ENCODE data around the gene PRKCH. TPM values are rescaled to one million over a fixed set of nuclear protein-coding genes. Genes with fewer than 3 reads are reported as not detected.

The PRKCH gene
- total and polyA plus RNA-seq, 10 of the 15 experiments (the other 5 are each of a cell fraction or from before 2014, with no cell fraction given), result 10.7 to 140 (median 33.2) TPM

DNA sequence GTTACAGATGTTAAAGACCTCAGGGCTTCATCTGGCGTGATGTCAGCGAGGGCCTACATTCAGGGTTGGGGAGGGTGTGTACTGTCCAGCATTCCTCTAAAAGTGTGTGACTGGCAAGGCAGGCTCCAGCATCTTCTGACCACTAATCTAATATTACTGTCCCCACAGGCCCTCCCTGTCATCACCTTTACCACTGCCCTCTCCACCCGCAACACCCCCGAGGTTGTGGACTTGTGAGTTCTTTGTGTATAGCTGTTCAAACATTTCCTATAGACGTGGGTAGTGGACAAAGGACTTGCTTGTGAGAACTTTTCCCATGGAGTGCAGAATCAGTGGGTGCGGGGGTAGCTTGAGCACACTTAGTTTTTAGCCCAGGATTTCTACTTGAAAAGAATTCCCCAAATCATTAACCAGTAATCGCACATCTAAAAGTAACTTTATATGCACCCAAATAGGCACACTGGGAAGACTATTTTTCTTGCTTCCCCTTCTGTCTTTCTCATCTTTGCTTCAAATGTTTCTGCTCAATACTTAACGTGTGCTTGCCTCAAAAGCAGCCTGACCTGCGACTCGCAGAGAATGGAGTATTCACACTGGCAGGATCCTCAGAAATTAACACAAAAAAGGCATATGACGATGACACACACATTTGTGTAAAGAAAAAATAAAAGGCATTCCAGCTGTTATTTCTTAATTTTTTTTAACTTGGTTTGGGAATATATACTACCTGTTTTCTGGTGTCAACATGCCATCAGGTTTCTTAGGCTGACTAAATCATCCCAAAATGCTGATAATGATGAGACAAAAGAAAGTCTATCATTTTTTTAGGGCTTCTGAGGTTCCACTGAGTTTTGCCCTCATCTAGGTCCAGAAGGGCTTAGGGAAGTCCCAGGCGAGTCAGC, 215.5 kb downstream of the PRKCH start:
- H4K20me1 ChIP-seq (ENCODE audit: control insufficient read depth, insufficient read depth), result no peaks in the 10 kb centered on the region
- ChIA-PET RAD21 (ENCODE audit: unreplicated experiment) (interaction anchor here (1.0 to 2.9 kb wide), 4 partner anchors 13 to 301 kb away, joined by 3 to 13 read pairs (median 4); no protein-coding TSS in a partner anchor), SMC1A (ENCODE audit: uncharacterized antibody, unreplicated experiment) (interaction anchor here (0.6 to 2.6 kb wide), 9 partner anchors 9 to 60 kb away, joined by 3 to 7 read pairs (median 4); no protein-coding TSS in a partner anchor), CTCF (interaction anchor here (0.6 to 1.1 kb wide), 2 partner anchors 240 to 301 kb away, joined by 3 read pairs; no protein-coding TSS in a partner anchor), POLR2A (interaction anchor here (0.5 to 0.7 kb wide), 2 partner anchors 174 kb away, joined by 3 to 6 read pairs; no protein-coding TSS in a partner anchor)
- H3K9me3 ChIP-seq (replicated peaks; ENCODE audit: control insufficient read depth, insufficient read depth, low read length), result no peaks in the 10 kb centered on the region
- H3K27ac ChIP-seq (ENCODE audit: control insufficient read depth, insufficient read depth), result no peak overlapping the region
- H3K9ac ChIP-seq (ENCODE audit: control insufficient read depth, insufficient read depth, low read length), result no peak overlapping the region
- H3K27me3 ChIP-seq (replicated peaks in 1 of 2; ENCODE audit: control insufficient read depth in 2 of 2, insufficient read depth in 2 of 2, low read length in 1 of 2), result no peaks in the 10 kb centered on the region
- no peak overlapping the region for H2AFZ ChIP-seq (ENCODE audit: control insufficient read depth, low read depth, low read length)
- intact Hi-C loops (cut with micrococcal nuclease; ENCODE audit: unreplicated experiment) (no loop called here), in situ Hi-C loops (cut with MboI) (no loop called here)
- H3K4me3 ChIP-seq, result no peak overlapping the region
- H3K4me2 ChIP-seq (ENCODE audit: control insufficient read depth, insufficient read depth), result no peak overlapping the region
- no peak for TF ChIP-seq BCL11A (IDR thresholded peaks at IDR 0.05; ENCODE audit: low read depth, low read length)
- TF ChIP-seq, protein P1, sequence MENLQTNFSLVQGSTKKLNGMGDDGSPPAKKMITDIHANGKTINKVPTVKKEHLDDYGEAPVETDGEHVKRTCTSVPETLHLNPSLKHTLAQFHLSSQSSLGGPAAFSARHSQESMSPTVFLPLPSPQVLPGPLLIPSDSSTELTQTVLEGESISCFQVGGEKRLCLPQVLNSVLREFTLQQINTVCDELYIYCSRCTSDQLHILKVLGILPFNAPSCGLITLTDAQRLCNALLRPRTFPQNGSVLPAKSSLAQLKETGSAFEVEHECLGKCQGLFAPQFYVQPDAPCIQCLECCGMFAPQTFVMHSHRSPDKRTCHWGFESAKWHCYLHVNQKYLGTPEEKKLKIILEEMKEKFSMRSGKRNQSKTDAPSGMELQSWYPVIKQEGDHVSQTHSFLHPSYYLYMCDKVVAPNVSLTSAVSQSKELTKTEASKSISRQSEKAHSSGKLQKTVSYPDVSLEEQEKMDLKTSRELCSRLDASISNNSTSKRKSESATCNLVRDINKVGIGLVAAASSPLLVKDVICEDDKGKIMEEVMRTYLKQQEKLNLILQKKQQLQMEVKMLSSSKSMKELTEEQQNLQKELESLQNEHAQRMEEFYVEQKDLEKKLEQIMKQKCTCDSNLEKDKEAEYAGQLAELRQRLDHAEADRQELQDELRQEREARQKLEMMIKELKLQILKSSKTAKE (IDR thresholded peaks at IDR 0.05; ENCODE audit: low read depth, poor library complexity, severe bottlenecking), result no peak
- TF ChIP-seq TCF7 (IDR thresholded peaks at IDR 0.05; ENCODE audit: borderline replicate concordance), result no peak
- TF ChIP-seq RCOR1 (conservative IDR thresholded peaks at IDR 0.05; ENCODE audit: low read depth, low read length), result no peak
- TF ChIP-seq, protein P2, sequence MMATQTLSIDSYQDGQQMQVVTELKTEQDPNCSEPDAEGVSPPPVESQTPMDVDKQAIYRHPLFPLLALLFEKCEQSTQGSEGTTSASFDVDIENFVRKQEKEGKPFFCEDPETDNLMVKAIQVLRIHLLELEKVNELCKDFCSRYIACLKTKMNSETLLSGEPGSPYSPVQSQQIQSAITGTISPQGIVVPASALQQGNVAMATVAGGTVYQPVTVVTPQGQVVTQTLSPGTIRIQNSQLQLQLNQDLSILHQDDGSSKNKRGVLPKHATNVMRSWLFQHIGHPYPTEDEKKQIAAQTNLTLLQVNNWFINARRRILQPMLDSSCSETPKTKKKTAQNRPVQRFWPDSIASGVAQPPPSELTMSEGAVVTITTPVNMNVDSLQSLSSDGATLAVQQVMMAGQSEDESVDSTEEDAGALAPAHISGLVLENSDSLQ (IDR thresholded peaks at IDR 0.05), result no peak
- no peak for TF ChIP-seq TAF1 (IDR thresholded peaks at IDR 0.05; ENCODE audit: borderline replicate concordance, low read depth, low read length)
- no peak for TF ChIP-seq MXI1 (IDR thresholded peaks at IDR 0.05; ENCODE audit: low read depth, low read length)
- TF ChIP-seq ZNF207 (IDR thresholded peaks at IDR 0.05; ENCODE audit: borderline replicate concordance), result no peak
- TF ChIP-seq EGR1 (IDR thresholded peaks at IDR 0.05; ENCODE audit: borderline replicate concordance in 1 of 2, low read depth in 2 of 2, low read length in 2 of 2), result no peak
- no peak for TF ChIP-seq RBBP5 (conservative IDR thresholded peaks at IDR 0.05)
- TF ChIP-seq, protein P3, sequence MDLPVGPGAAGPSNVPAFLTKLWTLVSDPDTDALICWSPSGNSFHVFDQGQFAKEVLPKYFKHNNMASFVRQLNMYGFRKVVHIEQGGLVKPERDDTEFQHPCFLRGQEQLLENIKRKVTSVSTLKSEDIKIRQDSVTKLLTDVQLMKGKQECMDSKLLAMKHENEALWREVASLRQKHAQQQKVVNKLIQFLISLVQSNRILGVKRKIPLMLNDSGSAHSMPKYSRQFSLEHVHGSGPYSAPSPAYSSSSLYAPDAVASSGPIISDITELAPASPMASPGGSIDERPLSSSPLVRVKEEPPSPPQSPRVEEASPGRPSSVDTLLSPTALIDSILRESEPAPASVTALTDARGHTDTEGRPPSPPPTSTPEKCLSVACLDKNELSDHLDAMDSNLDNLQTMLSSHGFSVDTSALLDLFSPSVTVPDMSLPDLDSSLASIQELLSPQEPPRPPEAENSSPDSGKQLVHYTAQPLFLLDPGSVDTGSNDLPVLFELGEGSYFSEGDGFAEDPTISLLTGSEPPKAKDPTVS (IDR thresholded peaks at IDR 0.05; ENCODE audit: low read depth, low read length), result no peak
- no peak for TF ChIP-seq EED (IDR thresholded peaks at IDR 0.05; ENCODE audit: low read depth)
- TF ChIP-seq RFX5 (IDR thresholded peaks at IDR 0.05; ENCODE audit: low read depth, low read length), result no peak
- no peak for TF ChIP-seq RAD51 (IDR thresholded peaks at IDR 0.05)
- TF ChIP-seq ZZZ3 (IDR thresholded peaks at IDR 0.05; ENCODE audit: control insufficient read depth, insufficient read length, low read depth), result no peak
- TF ChIP-seq RELA (IDR thresholded peaks at IDR 0.05; ENCODE audit: borderline replicate concordance, partially characterized antibody), result no peak
- TF ChIP-seq SREBF1 (IDR thresholded peaks at IDR 0.05; ENCODE audit: low read length), result no peak
- TF ChIP-seq MTA2 (IDR thresholded peaks at IDR 0.05; ENCODE audit: low read depth), result no peak
- no peak for TF ChIP-seq BACH1 (IDR thresholded peaks at IDR 0.05; ENCODE audit: borderline replicate concordance)
- H3K79me2 ChIP-seq (ENCODE audit: control insufficient read depth, insufficient read depth, low read length), result no peaks in the 10 kb centered on the region
- no TSS peak for BruUV-seq (replicated peaks)
- ATAC-seq (peak; percentile 14; the same call in 2 of the 3 replicates), FAIRE-seq (no peak), DNase-seq (ENCODE audit: low read depth, low spot score) (no peak)
- peaks cover 14 to 21% of the 10 kb centered on the region in 2 experiments; a peak in 3 of 4 replicates for H3K36me3 ChIP-seq (ENCODE audit: control insufficient read depth in 2 of 2, insufficient read depth in 2 of 2, low read length in 1 of 2)
- WGBS (ENCODE audit: insufficient coverage, insufficient replicate concordance, low lambda C conversion rate, missing lambda C conversion rate), result 92% methylated on average over 12 of the region's 12 CpGs
- no peaks in the 10 kb centered on the region for H3K4me1 ChIP-seq (ENCODE audit: control insufficient read depth, insufficient read depth, low read length)

Measured in GM12878 (cell line).